ENCODE measurements around the gene NIPBL.
"Not testable (repeated sequence)": the region's sequence is repeated elsewhere in the genome, so short reads cannot be mapped to it uniquely, and the experiment has no call there.

NIPBL gene

GRCh38 chr5:37093795-37094194, 217.2 kb downstream of the NIPBL start:
- not testable (repeated sequence) for DNase-seq

GRCh38 chr5:37099267-37099666, 222.7 kb downstream of the NIPBL start:
- DNase-seq, result not testable (repeated sequence)

- no peak for DNase-seq
Observed at GRCh38 chr5:37103302-37103701, 226.7 kb downstream of the NIPBL start.

GRCh38 chr5:37109338-37109737, 232.8 kb downstream of the NIPBL start:
- no peak for DNase-seq

- DNase-seq, result no peak
Observed at GRCh38 chr5:37110135-37110534, 233.6 kb downstream of the NIPBL start.

GRCh38 chr5:37111426-37112382, 235.1 kb downstream of the NIPBL start:
- DNase-seq, result no peak

GRCh38 chr5:37112383-37112991, 235.9 kb downstream of the NIPBL start:
- no peak for DNase-seq

Data from NCI-H1092 treated with DMSO at 0.1 percent for 48 hours (cell line).